Measurements from ENCODE around the gene SDHA.

Gene SDHA

DNA sequence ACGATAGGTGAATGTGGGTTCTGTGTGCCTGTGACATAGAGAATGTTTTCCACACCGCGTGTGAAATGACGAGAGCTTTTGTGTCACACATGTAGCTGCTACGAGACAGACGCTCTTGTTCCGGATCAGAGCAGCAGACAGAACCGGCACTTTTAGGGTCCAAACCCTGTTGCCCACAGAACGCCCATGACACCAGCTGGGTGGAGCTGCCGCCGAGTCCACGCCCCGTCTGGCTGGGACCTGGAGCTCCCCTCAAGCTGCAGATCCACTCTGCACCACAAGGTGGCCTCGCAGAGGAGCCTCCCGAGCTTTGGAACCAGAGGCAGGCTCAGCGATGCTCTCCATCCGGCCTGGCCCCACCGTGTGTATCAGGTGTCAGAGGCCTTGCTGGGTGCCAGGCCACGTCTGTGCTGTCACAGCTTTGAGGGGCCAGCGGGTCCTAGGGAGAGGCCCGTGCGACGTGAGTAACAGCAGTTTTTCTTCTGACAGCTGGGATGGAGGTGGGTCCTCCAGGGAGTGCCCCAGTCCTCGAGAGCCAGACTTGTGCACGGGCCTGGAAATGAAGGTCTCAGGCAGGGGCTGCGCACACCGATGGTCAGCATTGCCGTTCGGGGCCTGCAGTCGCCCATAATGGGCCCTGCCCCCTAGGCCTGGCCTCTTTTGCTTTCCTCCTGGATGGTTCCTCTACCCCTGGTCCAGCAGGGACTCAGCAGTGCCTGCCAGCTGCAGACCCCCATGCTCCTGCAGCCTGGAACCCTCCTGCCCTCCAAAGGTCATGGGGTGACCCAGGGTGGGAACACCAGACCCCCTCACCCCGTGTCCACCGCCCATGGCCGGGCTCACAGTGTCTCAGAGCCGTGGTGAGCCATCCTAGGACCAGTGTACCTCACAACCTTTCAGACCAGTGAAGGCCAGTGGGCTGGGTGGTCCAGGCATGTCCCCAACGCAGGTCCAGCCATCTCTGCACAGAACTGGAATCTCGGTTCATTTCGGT is 29.3 kb upstream of the SDHA start:
- Histone ChIP-seq H3K4me3 (peak overlapping the region in 3 of 10 experiments; percentile 15 to 75 (median 73); a peak in 5 of 20 replicates), H3K4me1 (peaks cover 50 to 100% (median 95%) of the 10 kb centered on the region in 10 experiments), H3K27ac (peak overlapping the region in 6 of 11 experiments; percentile 57 to 85 (median 76); a peak in 9 of 22 replicates), H3K9me3 (replicated peaks in 1 of 11) (peaks cover 0 to 6% (median 0%) of the 10 kb centered on the region in 11 experiments; a peak in 1 of 22 replicates), H3K27me3 (peaks cover 0 to 85% (median 0%) of the 10 kb centered on the region in 11 experiments; a peak in 11 of 22 replicates), H3K36me3 (peaks cover 0 to 2% (median 0%) of the 10 kb centered on the region in 11 experiments; a peak in 2 of 22 replicates), H3K4me2 (peak overlapping the region; percentile 63 to 100 (median 90)), H3K9ac (peak overlapping the region in 4 of 11 experiments; percentile 72 to 83 (median 80); a peak in 8 of 22 replicates), H4K20me1 (peaks cover 0 to 42% (median 0%) of the 10 kb centered on the region in 11 experiments; a peak in 4 of 22 replicates)
- TF ChIP-seq Cebpa-rat (IDR thresholded peaks at IDR 0.05), result no peak

GRCh38 chr5:189486-189885 is 28.6 kb upstream of the SDHA start:
- H3K9ac ChIP-seq, result peak overlapping the region in 4 of 11 experiments; percentile 72 to 83 (median 80); a peak in 7 of 22 replicates
- H3K4me1 ChIP-seq, result peaks cover 50 to 100% (median 98%) of the 10 kb centered on the region in 10 experiments
- peaks cover 0 to 82% (median 0%) of the 10 kb centered on the region in 11 experiments; a peak in 11 of 22 replicates for H3K27me3 ChIP-seq
- no peak for TF ChIP-seq Cebpa-rat (IDR thresholded peaks at IDR 0.05)
- H3K9me3 ChIP-seq (replicated peaks in 1 of 11), result peaks cover 0 to 6% (median 0%) of the 10 kb centered on the region in 11 experiments; a peak in 1 of 22 replicates
- H4K20me1 ChIP-seq, result peaks cover 0 to 42% (median 0%) of the 10 kb centered on the region in 11 experiments; a peak in 5 of 22 replicates
- H3K4me3 ChIP-seq, result peak overlapping the region in 2 of 10 experiments; percentile 73 to 75; a peak in 4 of 20 replicates
- peak overlapping the region in 6 of 11 experiments; percentile 57 to 85 (median 76); a peak in 11 of 22 replicates for H3K27ac ChIP-seq
- H3K36me3 ChIP-seq, result peaks cover 0 to 9% (median 0%) of the 10 kb centered on the region in 11 experiments; a peak in 8 of 22 replicates
- H3K4me2 ChIP-seq, result peak overlapping the region in 9 of 11 experiments; percentile 82 to 100 (median 95); a peak in 17 of 22 replicates

GRCh38 chr5:189976-190365 is 28.1 kb upstream of the SDHA start:
- H3K27me3 ChIP-seq, result peaks cover 0 to 77% (median 0%) of the 10 kb centered on the region in 11 experiments; a peak in 11 of 22 replicates
- H3K9me3 ChIP-seq (replicated peaks in 1 of 11), result peaks cover 0 to 6% (median 0%) of the 10 kb centered on the region in 11 experiments; a peak in 1 of 22 replicates
- peak overlapping the region in 6 of 11 experiments; percentile 57 to 85 (median 76); a peak in 11 of 22 replicates for H3K27ac ChIP-seq
- peak overlapping the region; percentile 65 to 100 (median 90); a peak in 21 of 22 replicates for H3K4me2 ChIP-seq
- H3K4me3 ChIP-seq, result peak overlapping the region in 3 of 10 experiments; percentile 62 to 75 (median 73); a peak in 4 of 20 replicates
- H3K4me1 ChIP-seq, result peaks cover 50 to 100% (median 98%) of the 10 kb centered on the region in 10 experiments
- no peak for TF ChIP-seq Cebpa-rat (IDR thresholded peaks at IDR 0.05)
- H3K36me3 ChIP-seq, result peaks cover 0 to 14% (median 0%) of the 10 kb centered on the region in 11 experiments; a peak in 8 of 22 replicates
- H4K20me1 ChIP-seq, result peaks cover 0 to 42% (median 0%) of the 10 kb centered on the region in 11 experiments; a peak in 5 of 22 replicates
- H3K9ac ChIP-seq, result peak overlapping the region in 6 of 11 experiments; percentile 40 to 83 (median 76); a peak in 10 of 22 replicates

DNA sequence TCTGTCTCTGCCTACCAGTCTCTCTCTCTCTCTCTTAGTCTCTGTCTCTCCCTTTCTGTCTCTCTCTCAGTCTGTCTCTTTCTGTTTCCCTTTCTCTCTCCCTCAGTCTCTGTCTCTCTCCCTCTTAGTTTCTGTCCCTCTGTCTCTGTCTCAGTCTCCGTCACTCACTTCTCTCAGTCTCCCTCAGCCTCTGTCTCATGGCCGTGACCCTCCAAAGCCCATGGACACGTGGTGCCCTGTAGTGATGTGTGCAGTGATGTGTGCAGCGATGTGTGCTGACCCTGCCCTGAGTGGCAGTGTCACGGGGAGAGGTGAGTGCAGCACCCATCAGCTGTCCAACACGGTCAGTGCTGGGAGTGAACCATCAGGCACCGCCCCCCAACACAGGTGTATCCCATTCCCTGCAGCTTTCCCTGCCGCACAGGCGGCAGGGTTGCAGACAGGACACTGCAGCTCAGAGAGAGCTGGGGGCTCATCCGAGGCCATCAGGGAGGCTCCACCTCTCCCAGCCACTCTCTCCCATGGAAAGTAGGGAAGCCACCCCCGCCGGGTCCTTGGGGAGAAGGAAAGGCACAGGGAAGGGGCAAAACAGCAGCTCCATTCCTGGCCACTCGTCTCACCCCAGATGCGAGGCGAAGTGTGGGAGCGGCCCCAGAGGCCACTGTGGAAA is 27.6 kb upstream of the SDHA start:
- peaks cover 50 to 100% (median 98%) of the 10 kb centered on the region in 10 experiments for H3K4me1 ChIP-seq

DNA sequence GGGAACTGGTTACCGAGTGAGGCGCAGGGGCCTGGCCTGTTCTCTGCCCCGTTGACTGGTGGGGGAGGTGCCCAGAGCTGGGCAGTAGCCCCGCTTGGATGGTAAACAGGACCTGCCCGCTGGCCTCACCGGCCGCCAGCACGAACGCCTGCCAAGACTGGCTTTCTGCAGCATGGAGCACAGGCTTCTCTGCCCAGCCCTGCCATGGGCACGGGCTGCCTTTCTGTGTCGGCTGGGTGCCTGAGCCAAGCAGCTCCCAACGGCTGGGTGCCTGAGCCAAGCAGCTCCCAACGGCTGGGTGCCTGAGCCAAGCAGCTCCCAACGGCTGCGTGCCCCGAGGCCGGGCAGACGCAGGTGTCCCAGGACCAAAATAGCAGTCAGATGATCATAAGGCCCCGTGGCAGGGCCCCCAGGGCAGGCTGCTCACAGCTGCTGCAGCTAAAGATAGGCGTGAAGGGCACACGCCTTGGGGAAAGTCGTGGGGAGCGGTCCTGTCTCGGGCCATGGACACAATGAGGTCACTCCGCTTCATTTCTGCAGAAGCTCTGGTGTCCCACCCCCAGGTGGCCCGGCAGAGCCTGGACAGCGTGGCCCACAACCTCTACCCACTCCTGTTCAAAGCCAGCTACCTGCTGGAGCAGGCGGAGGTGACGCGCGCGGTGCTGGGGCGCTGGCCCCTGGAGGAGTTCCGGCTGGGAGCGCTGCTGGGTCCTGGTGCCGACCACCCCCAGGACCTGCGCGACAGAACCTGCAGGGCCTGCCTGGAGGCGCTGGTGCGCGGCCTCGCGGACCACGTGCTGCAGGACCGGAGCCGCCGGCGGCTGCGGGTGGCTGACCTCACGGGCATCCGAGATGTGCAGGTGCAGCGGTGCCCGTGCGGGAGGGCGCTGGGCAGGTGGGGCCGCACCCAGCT is 26.8 kb upstream of the SDHA start, which contains the start of gene LRRC14B:
Gene LRRC14B (plus strand): TSS at position 460 of the 913 bp plus-strand sequence. CDS start 44 bp downstream, at position 504.
- peaks cover 0 to 64% (median 0%) of the 10 kb centered on the region in 11 experiments; a peak in 11 of 22 replicates for H3K27me3 ChIP-seq
- peak within 1 kb of the TSS; percentile 21 to 75 (median 52) for H3K4me3 ChIP-seq
- peaks cover 0 to 27% (median 0%) of the 10 kb centered on the region in 11 experiments; a peak in 9 of 22 replicates for H3K36me3 ChIP-seq
- H3K9ac ChIP-seq, result peak within 1 kb of the TSS in 8 of 11 experiments; percentile 20 to 83 (median 65); a peak in 16 of 22 replicates
- H3K27ac ChIP-seq, result peak within 1 kb of the TSS in 7 of 11 experiments; percentile 36 to 85 (median 71); a peak in 14 of 22 replicates
- peaks cover 50 to 100% (median 97%) of the 10 kb centered on the region in 10 experiments for H3K4me1 ChIP-seq
- H3K9me3 ChIP-seq (replicated peaks in 1 of 11), result peaks cover 0 to 6% (median 0%) of the 10 kb centered on the region in 11 experiments; a peak in 1 of 22 replicates
- peaks cover 0 to 42% (median 0%) of the 10 kb centered on the region in 11 experiments; a peak in 6 of 22 replicates for H4K20me1 ChIP-seq
- no peak for TF ChIP-seq Cebpa-rat (IDR thresholded peaks at IDR 0.05)
- H3K4me2 ChIP-seq, result peak within 1 kb of the TSS; percentile 65 to 100 (median 90)

More for the DNA sequence above, 27.6 kb upstream of the SDHA start:
- peak overlapping the region in 7 of 11 experiments; percentile 26 to 85 (median 71); a peak in 14 of 22 replicates for H3K27ac ChIP-seq
- H3K9me3 ChIP-seq (replicated peaks in 1 of 11), result peaks cover 0 to 6% (median 0%) of the 10 kb centered on the region in 11 experiments; a peak in 1 of 22 replicates
- H3K36me3 ChIP-seq, result peaks cover 0 to 19% (median 0%) of the 10 kb centered on the region in 11 experiments; a peak in 9 of 22 replicates
- H3K4me2 ChIP-seq, result peak overlapping the region; percentile 65 to 100 (median 90)
- peak overlapping the region in 8 of 11 experiments; percentile 20 to 83 (median 65); a peak in 16 of 22 replicates for H3K9ac ChIP-seq
- peaks cover 0 to 42% (median 0%) of the 10 kb centered on the region in 11 experiments; a peak in 5 of 22 replicates for H4K20me1 ChIP-seq
- TF ChIP-seq Cebpa-rat (IDR thresholded peaks at IDR 0.05), result no peak
- peaks cover 0 to 71% (median 0%) of the 10 kb centered on the region in 11 experiments; a peak in 11 of 22 replicates for H3K27me3 ChIP-seq
- H3K4me3 ChIP-seq, result peak overlapping the region in 9 of 10 experiments; percentile 21 to 75 (median 54); a peak in 15 of 20 replicates

- peaks cover 0 to 42% (median 0%) of the 10 kb centered on the region in 11 experiments; a peak in 6 of 22 replicates for H4K20me1 ChIP-seq
- H3K4me3 ChIP-seq, result peak overlapping the region; percentile 21 to 75 (median 52); a peak in 19 of 20 replicates
- TF ChIP-seq Cebpa-rat (IDR thresholded peaks at IDR 0.05), result no peak
- H3K4me1 ChIP-seq, result peaks cover 45 to 92% (median 89%) of the 10 kb centered on the region in 10 experiments
- H3K27ac ChIP-seq, result peak overlapping the region in 7 of 11 experiments; percentile 36 to 85 (median 71); a peak in 13 of 22 replicates
- peaks cover 0 to 28% (median 0%) of the 10 kb centered on the region in 11 experiments; a peak in 9 of 22 replicates for H3K36me3 ChIP-seq
- peaks cover 0 to 6% (median 0%) of the 10 kb centered on the region in 11 experiments; a peak in 1 of 22 replicates for H3K9me3 ChIP-seq (replicated peaks in 1 of 11)
- peaks cover 0 to 57% (median 0%) of the 10 kb centered on the region in 11 experiments; a peak in 11 of 22 replicates for H3K27me3 ChIP-seq
- peak overlapping the region in 6 of 11 experiments; percentile 40 to 83 (median 76); a peak in 12 of 22 replicates for H3K9ac ChIP-seq
- peak overlapping the region; percentile 65 to 100 (median 90) for H3K4me2 ChIP-seq
Measured at GRCh38 chr5:191949-192690, 26.0 kb upstream of the SDHA start.
